ENCODE data around the gene CATSPERE. TPM values are rescaled to one million over a fixed set of nuclear protein-coding genes. Genes with fewer than 3 reads are reported as not detected.

CATSPERE gene
- total and polyA plus RNA-seq, 9 of the 15 experiments (the other 6 are each of a cell fraction or from before 2014, with no cell fraction given): 0.06 to 0.16 (median 0.09) TPM; not detected in 3

GRCh38 chr1:244665771-244666217 is 204.7 kb downstream of the CATSPERE start (continued):
- no peak for TF ChIP-seq YY1 (IDR thresholded peaks at IDR 0.05; ENCODE audit: borderline replicate concordance in 1 of 3, control insufficient read depth in 1 of 3, extremely low read depth in 1 of 3, insufficient read depth in 3 of 3, insufficient read length in 1 of 3, insufficient replicate concordance in 2 of 3, low read depth in 1 of 3, low read length in 2 of 3)
- TF ChIP-seq CBFA2T3 (IDR thresholded peaks at IDR 0.05): peak; percentile 54
- peak in 1 of 2 experiments; percentile 19 for TF ChIP-seq AFF1 (IDR thresholded peaks at IDR 0.05; ENCODE audit: low read depth in 1 of 2, partially characterized antibody in 2 of 2)
- TF ChIP-seq ESRRA (IDR thresholded peaks at IDR 0.05; ENCODE audit: borderline replicate concordance, low read depth): peak; percentile 64; the same call in 1 of the 2 replicates
- TF ChIP-seq PRDM10 (IDR thresholded peaks at IDR 0.05; ENCODE audit: partially characterized antibody): peak; percentile 31
- TF ChIP-seq POU5F1 (IDR thresholded peaks at IDR 0.05; ENCODE audit: borderline replicate concordance, low read depth, low read length, partially characterized antibody): no peak
- no peak for TF ChIP-seq ZNF511 (CRISPR knock-in tag; IDR thresholded peaks at IDR 0.05)
- TF ChIP-seq ZBTB7A (IDR thresholded peaks at IDR 0.05; ENCODE audit: borderline replicate concordance, control insufficient read depth, low read depth, low read length): no peak
- peak in 1 of 2 experiments; percentile 67; a peak in 1 of 4 replicates for TF ChIP-seq MLLT1 (IDR thresholded peaks at IDR 0.05)
- no peak for TF ChIP-seq NFIX (CRISPR knock-in tag; IDR thresholded peaks at IDR 0.05; ENCODE audit: low read depth)
- peak; percentile 42 for TF ChIP-seq TCF3 (CRISPR knock-in tag; IDR thresholded peaks at IDR 0.05)
- 0 out of 2 replicates have a peak, but pooled peaks have one; percentile 44 for TF ChIP-seq GATA2 (CRISPR knock-in tag; IDR thresholded peaks at IDR 0.05)
- TF ChIP-seq ZNF134 (CRISPR knock-in tag; conservative IDR thresholded peaks at IDR 0.05): no peak
- TF ChIP-seq TEAD1 (CRISPR knock-in tag; IDR thresholded peaks at IDR 0.05): 0 out of 4 replicates have a peak, but pooled peaks of 1 of the 2 experiments have one; percentile 40
- no peak for TF ChIP-seq ELF2 (CRISPR knock-in tag; IDR thresholded peaks at IDR 0.05)
